Esophagus squamous epithelium (tissue), 4 donors: ENCODE data around the gene ALDH3A2.

Experiments used
- CTCF ChIP-seq, 6 experiments: fragments of 450-650 bp in 4 of 6; fragments of 200-600 bp in 2 of 6; sonication (generic) in 2 of 6; IDR thresholded peaks; one replicate each; pipeline ENCODE4 v1.5.1; 2016 to 2019; ENCODE audit warnings: antibody characterized with exemption in 6 of 6, mild to moderate bottlenecking in 4 of 6, moderate library complexity in 4 of 6
- POLR2A ChIP-seq, 4 donors: fragments of 450-650 bp; IDR thresholded peaks; one replicate each; pipeline ENCODE4 v1.6.1; 2017; ENCODE audit warnings: antibody characterized with exemption in 4 of 4, mild to moderate bottlenecking in 4 of 4, moderate library complexity in 3 of 4

- TF ChIP-seq POLR2A (IDR thresholded peaks at IDR 0.05) (no peak), CTCF (IDR thresholded peaks at IDR 0.05) (no peak)
These were observed 33.7 kb upstream of the ALDH3A2 start for GRCh38 chr17:19614900-19615299.
